HepG2 (cell line): ENCODE results near the gene EFNA4. TPM values are rescaled to one million over a fixed set of nuclear protein-coding genes. Genes with fewer than 3 reads are reported as not detected.

Experiments
- AFF4 ChIP-seq: sonication (generic); formaldehyde crosslinking; IDR thresholded peaks from 2 replicates; pipeline ENCODE4 v1.4.0; 2020; ENCODE audit warnings: missing genetic modification reagents
- CREB1 ChIP-seq, 2 experiments: fragments of 450-650 bp in 1 of 2; IDR thresholded peaks; 2 replicates each; pipeline ENCODE4 v1.6.1; 2016 to 2017; ENCODE audit warnings: control low read depth in 1 of 2, mild to moderate bottlenecking in 1 of 2, missing compliant biosample characterization in 1 of 2, missing genetic modification characterization in 1 of 2
- HES4 ChIP-seq: sonication (generic); formaldehyde crosslinking; IDR thresholded peaks from 2 replicates; pipeline ENCODE4 v1.9.0; 2021; ENCODE audit warnings: mild to moderate bottlenecking, missing genetic modification reagents, borderline replicate concordance
- MLXIP ChIP-seq: sonication (generic); formaldehyde crosslinking; IDR thresholded peaks from 2 replicates; pipeline ENCODE4 v1.9.0; 2021; ENCODE audit warnings: missing genetic modification reagents, borderline replicate concordance
- MXI1 ChIP-seq: IDR thresholded peaks from 3 replicates; pipeline ENCODE4 v1.6.1; 2012; ENCODE audit warnings: low read depth, low read length, inconsistent platforms, borderline replicate concordance
- NBN ChIP-seq: fragments of 450-650 bp; conservative IDR thresholded peaks from 2 replicates; pipeline ENCODE4 v1.6.1; 2017
- NR2F6 ChIP-seq, 2 experiments: IDR thresholded peaks; 2 replicates each; pipeline ENCODE4 v1.6.1; 2016; ENCODE audit warnings: antibody characterized with exemption in 1 of 2, mild to moderate bottlenecking in 1 of 2
- REL ChIP-seq: sonication (generic); formaldehyde crosslinking; conservative IDR thresholded peaks from 2 replicates; pipeline ENCODE4 v1.8.0; 2022; ENCODE audit warnings: mild to moderate bottlenecking, missing genetic modification reagents, moderate library complexity
- SALL1 ChIP-seq: sonication (generic); formaldehyde crosslinking; IDR thresholded peaks from 2 replicates; pipeline ENCODE4 v1.8.0; 2022; ENCODE audit warnings: mild to moderate bottlenecking, missing genetic modification reagents
- USF2 ChIP-seq, 2 experiments: sonication (generic) in 1 of 2; formaldehyde crosslinking in 1 of 2; IDR thresholded peaks; 2 replicates each; pipeline versions ENCODE4 v1.5.1 to v1.6.1; 2011 to 2020; ENCODE audit warnings: borderline replicate concordance in 1 of 2, low read depth in 1 of 2, low read length in 1 of 2, mild to moderate bottlenecking in 1 of 2, missing genetic modification reagents in 1 of 2, moderate library complexity in 1 of 2
- ZNF496 ChIP-seq: sonication (generic); formaldehyde crosslinking; IDR thresholded peaks from 2 replicates; pipeline ENCODE4 v1.8.1; 2023; ENCODE audit warnings: mild to moderate bottlenecking, moderate library complexity, missing genetic modification reagents; ENCODE audit not compliant: insufficient replicate concordance
- ZNF543 ChIP-seq: sonication (generic); formaldehyde crosslinking; IDR thresholded peaks from 2 replicates; pipeline ENCODE4 v1.4.0; 2020; ENCODE audit warnings: mild to moderate bottlenecking, missing genetic modification reagents
- ZNF574 ChIP-seq: sonication (generic); formaldehyde crosslinking; IDR thresholded peaks from 2 replicates; pipeline ENCODE4 v1.4.0; 2020; ENCODE audit warnings: missing genetic modification reagents
- ZNF720 ChIP-seq: sonication (generic); formaldehyde crosslinking; IDR thresholded peaks from 2 replicates; pipeline ENCODE4 v1.4.0; 2020; ENCODE audit warnings: missing genetic modification reagents
- ZNF788 ChIP-seq: sonication (generic); formaldehyde crosslinking; IDR thresholded peaks from 2 replicates; pipeline ENCODE4 v1.5.0; 2020; ENCODE audit warnings: mild to moderate bottlenecking, missing genetic modification reagents, borderline replicate concordance
- ZNF841 ChIP-seq: sonication (generic); formaldehyde crosslinking; IDR thresholded peaks from 2 replicates; pipeline ENCODE4 v1.8.1; 2023; ENCODE audit warnings: missing genetic modification reagents, borderline replicate concordance
- polyA plus RNA-seq, 8 experiments: library from polyadenylated mRNA; depleted of rRNA in 3 of 8; stranded (reverse) in 7 of 8; unstranded in 1 of 8; fragments of >200 nt; fragmentation: Illumina TruSeq in 4 of 8; extraction: Trizol in 4 of 8; gene quantifications; 2 replicates each; pipeline versions ENCODE4 v1.2.1 to v1.2.3, GENCODE V29; 2011 to 2016; ENCODE audit warnings: low read depth in 4 of 8, missing spikeins in 1 of 8, mixed read lengths in 1 of 8; ENCODE audit not compliant: insufficient read depth in 1 of 8
- total RNA-seq, 5 experiments: library from RNA; depleted of rRNA; stranded (reverse); fragments of >200 nt; fragmentation: Illumina TruSeq; extraction: Trizol; gene quantifications; 2 replicates each; pipeline ENCODE4 v1.2.3, GENCODE V29; 2016; ENCODE audit warnings: low read depth in 1 of 5

Gene EFNA4
- total and polyA plus RNA-seq, 2 of the 13 experiments (the other 11 are each of a cell fraction or from before 2014, with no cell fraction given): 12.0 to 17.2 TPM

GRCh38 chr1:155086128-155086741 lies 22.7 kb downstream of the EFNA4 start (continued):
- TF ChIP-seq HES4 (CRISPR knock-in tag) (0 out of 2 replicates have a peak, but pooled peaks have one; percentile 39), NR2F6 (IDR thresholded peaks at IDR 0.05) (no peak), NR2F6 (CRISPR knock-in tag; IDR thresholded peaks at IDR 0.05) (0 out of 2 replicates have a peak, but pooled peaks have one; percentile 19), ZNF720 (no peak), NBN (no peak), AFF4 (CRISPR knock-in tag) (no peak), MXI1 (peak; percentile 11; the same call in 1 of the 3 replicates), MLXIP (CRISPR knock-in tag) (no peak), SALL1 (CRISPR knock-in tag) (peak; percentile 33; the same call in 1 of the 2 replicates), REL (CRISPR knock-in tag) (no peak), ZNF788 (CRISPR knock-in tag) (no peak), ZNF574 (CRISPR knock-in tag) (no peak), CREB1 (IDR thresholded peaks at IDR 0.05) (no peak), CREB1 (CRISPR knock-in tag; IDR thresholded peaks at IDR 0.05) (no peak), USF2 (IDR thresholded peaks at IDR 0.05; ENCODE audit: low read depth, low read length) (no peak), USF2 (CRISPR knock-in tag; IDR thresholded peaks at IDR 0.05; ENCODE audit: borderline replicate concordance) (no peak), ZNF841 (CRISPR knock-in tag) (no peak), ZNF543 (CRISPR knock-in tag) (no peak), ZNF496 (CRISPR knock-in tag) (no peak)
